Measurements from ENCODE around the gene UBXN11.

UBXN11 gene

DNA sequence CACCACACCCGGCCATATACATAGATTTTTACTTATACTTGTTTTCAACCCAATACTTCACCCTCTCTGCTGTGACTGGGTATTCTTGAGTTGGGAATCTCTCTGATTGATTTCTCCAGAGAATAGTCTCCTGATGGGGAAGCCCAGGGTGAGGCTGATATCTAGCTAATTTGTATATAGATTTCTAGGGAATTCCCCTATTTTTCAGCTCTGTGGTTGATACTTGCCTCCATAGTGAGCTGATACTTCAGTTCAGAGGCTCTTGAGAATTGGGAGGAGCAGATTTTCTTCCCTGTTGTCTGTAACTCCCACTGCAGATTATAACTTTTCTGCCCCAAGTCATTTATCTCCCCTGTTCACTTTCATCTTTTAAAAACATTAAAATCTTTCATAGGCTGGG lies 41.0 kb downstream of the UBXN11 start:
- Histone ChIP-seq H2AFZ (ENCODE audit: low read depth, low read length) (no peak overlapping the region), H4K20me1 (ENCODE audit: insufficient read depth, low read length) (peaks cover 5% of the 10 kb centered on the region; the same call in 1 of the 2 replicates), H3K9me3 (ENCODE audit: insufficient read depth, low read length, severe bottlenecking) (peaks cover 6% of the 10 kb centered on the region), H3K27ac (ENCODE audit: low read length) (no peak overlapping the region), H3K4me3 (ENCODE audit: low read depth in 1 of 2, low read length in 2 of 2) (no peak overlapping the region), H3K4me2 (ENCODE audit: insufficient read depth, low read length) (no peak overlapping the region), H3K9ac (ENCODE audit: low read depth, low read length) (no peak overlapping the region), H3K36me3 (ENCODE audit: insufficient read depth, low read length) (peaks cover 94% of the 10 kb centered on the region), H3K4me1 (ENCODE audit: insufficient read depth, low read length) (no peaks in the 10 kb centered on the region), H3K79me2 (ENCODE audit: insufficient read depth, low read length) (0 out of 2 replicates have a peak, but pooled peaks cover 3% of the 10 kb centered on the region), H3K27me3 (ENCODE audit: insufficient read depth, low read length, poor library complexity) (no peaks in the 10 kb centered on the region)
- no peak for TF ChIP-seq EZH2 (IDR thresholded peaks at IDR 0.05; ENCODE audit: borderline replicate concordance, low read depth, low read length, severe bottlenecking)
- TF ChIP-seq, protein P1, sequence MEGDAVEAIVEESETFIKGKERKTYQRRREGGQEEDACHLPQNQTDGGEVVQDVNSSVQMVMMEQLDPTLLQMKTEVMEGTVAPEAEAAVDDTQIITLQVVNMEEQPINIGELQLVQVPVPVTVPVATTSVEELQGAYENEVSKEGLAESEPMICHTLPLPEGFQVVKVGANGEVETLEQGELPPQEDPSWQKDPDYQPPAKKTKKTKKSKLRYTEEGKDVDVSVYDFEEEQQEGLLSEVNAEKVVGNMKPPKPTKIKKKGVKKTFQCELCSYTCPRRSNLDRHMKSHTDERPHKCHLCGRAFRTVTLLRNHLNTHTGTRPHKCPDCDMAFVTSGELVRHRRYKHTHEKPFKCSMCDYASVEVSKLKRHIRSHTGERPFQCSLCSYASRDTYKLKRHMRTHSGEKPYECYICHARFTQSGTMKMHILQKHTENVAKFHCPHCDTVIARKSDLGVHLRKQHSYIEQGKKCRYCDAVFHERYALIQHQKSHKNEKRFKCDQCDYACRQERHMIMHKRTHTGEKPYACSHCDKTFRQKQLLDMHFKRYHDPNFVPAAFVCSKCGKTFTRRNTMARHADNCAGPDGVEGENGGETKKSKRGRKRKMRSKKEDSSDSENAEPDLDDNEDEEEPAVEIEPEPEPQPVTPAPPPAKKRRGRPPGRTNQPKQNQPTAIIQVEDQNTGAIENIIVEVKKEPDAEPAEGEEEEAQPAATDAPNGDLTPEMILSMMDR (IDR thresholded peaks at IDR 0.05; ENCODE audit: borderline replicate concordance, extremely low read depth, low read length, poor library complexity, severe bottlenecking), result no peak
- ATAC-seq (ENCODE audit: insufficient read depth, low read depth) (no peak), DNase-seq (no peak)

DNA sequence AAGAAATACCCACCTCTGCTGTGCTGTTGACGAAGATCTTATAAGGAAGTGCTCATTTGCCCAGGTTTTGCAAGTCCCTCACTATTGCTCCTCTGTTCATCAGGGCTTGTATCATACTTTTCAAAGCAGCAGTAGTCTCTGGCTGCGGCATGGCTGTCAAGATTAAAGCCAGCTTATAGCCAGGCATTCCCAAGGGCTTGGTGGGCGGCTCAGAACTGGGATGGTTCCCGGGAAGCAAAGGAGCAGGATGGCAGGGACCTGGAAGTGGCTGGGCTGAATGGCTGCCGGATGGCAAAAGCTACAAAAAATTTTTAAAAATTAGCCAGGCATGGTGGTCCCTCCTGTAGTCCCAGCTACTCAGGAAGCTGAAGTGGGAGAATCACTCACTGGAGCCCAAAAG lies 43.2 kb downstream of the UBXN11 start:
- no peak overlapping the region for H3K27ac ChIP-seq (ENCODE audit: low read length)
- no peaks in the 10 kb centered on the region for H3K27me3 ChIP-seq (ENCODE audit: insufficient read depth, low read length, poor library complexity)
- TF ChIP-seq, protein P1 (IDR thresholded peaks at IDR 0.05; ENCODE audit: borderline replicate concordance, extremely low read depth, low read length, poor library complexity, severe bottlenecking), result no peak
- no peak for TF ChIP-seq EZH2 (IDR thresholded peaks at IDR 0.05; ENCODE audit: borderline replicate concordance, low read depth, low read length, severe bottlenecking)

DNA sequence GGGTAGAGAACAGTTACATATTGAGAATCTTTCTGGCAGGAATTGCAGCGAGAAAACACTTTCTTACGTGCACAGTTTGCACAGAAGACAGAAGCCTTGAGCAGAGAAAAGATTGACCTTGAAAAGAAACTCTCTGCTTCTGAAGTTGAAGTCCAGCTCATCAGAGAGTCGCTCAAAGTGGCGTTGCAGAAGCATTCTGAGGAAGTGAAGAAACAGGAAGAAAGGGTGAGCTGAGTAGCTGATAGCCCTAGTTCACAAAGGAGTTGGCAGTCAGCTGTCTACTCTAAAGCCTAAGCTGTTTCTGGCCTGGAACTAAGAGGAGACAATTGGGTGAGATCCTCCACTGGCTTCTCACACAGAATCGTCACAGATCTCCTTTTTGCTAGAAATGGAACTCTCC lies 46.9 kb downstream of the UBXN11 start:
- Histone ChIP-seq H3K9me3 (ENCODE audit: insufficient read depth, low read length, severe bottlenecking) (no peaks in the 10 kb centered on the region), H3K27me3 (ENCODE audit: insufficient read depth, low read length, poor library complexity) (no peaks in the 10 kb centered on the region), H3K27ac (ENCODE audit: low read length) (no peak overlapping the region), H3K4me2 (ENCODE audit: insufficient read depth, low read length) (no peak overlapping the region), H3K79me2 (ENCODE audit: insufficient read depth, low read length) (peaks cover 20% of the 10 kb centered on the region), H2AFZ (ENCODE audit: low read depth, low read length) (no peak overlapping the region), H3K36me3 (ENCODE audit: insufficient read depth, low read length) (peaks cover 94% of the 10 kb centered on the region), H4K20me1 (ENCODE audit: insufficient read depth, low read length) (peaks cover 28% of the 10 kb centered on the region; the same call in 1 of the 2 replicates), H3K4me1 (ENCODE audit: insufficient read depth, low read length) (no peaks in the 10 kb centered on the region), H3K4me3 (ENCODE audit: low read depth in 1 of 2, low read length in 2 of 2) (no peak overlapping the region), H3K9ac (ENCODE audit: low read depth, low read length) (no peak overlapping the region)
- DNase-seq (no peak), ATAC-seq (ENCODE audit: insufficient read depth, low read depth) (no peak)
- no peak for TF ChIP-seq EZH2 (IDR thresholded peaks at IDR 0.05; ENCODE audit: borderline replicate concordance, low read depth, low read length, severe bottlenecking)
- TF ChIP-seq, protein P1 (IDR thresholded peaks at IDR 0.05; ENCODE audit: borderline replicate concordance, extremely low read depth, low read length, poor library complexity, severe bottlenecking), result no peak

More for the DNA sequence above, 43.2 kb downstream of the UBXN11 start:
- Histone ChIP-seq H3K9ac (ENCODE audit: low read depth, low read length) (no peak overlapping the region), H3K36me3 (ENCODE audit: insufficient read depth, low read length) (peaks cover 94% of the 10 kb centered on the region), H3K4me2 (ENCODE audit: insufficient read depth, low read length) (no peak overlapping the region), H2AFZ (ENCODE audit: low read depth, low read length) (no peak overlapping the region), H3K9me3 (ENCODE audit: insufficient read depth, low read length, severe bottlenecking) (peaks cover 3% of the 10 kb centered on the region), H4K20me1 (ENCODE audit: insufficient read depth, low read length) (peaks cover 6% of the 10 kb centered on the region; the same call in 1 of the 2 replicates), H3K4me3 (ENCODE audit: low read depth in 1 of 2, low read length in 2 of 2) (no peak overlapping the region), H3K4me1 (ENCODE audit: insufficient read depth, low read length) (no peaks in the 10 kb centered on the region), H3K79me2 (ENCODE audit: insufficient read depth, low read length) (peaks cover 3% of the 10 kb centered on the region; the same call in 1 of the 2 replicates)
- DNase-seq (no peak), ATAC-seq (ENCODE audit: insufficient read depth, low read depth) (no peak)

Measured in DND-41 (cell line).